OCI-LY3 (cell line): ENCODE results near the gene SFXN3.

Experiments used
- CTCF ChIP-seq: fragments of 200-600, 300-600 bp; sonication (generic); IDR thresholded peaks from 2 replicates; pipeline ENCODE4 v1.5.1; 2014; ENCODE audit warnings: antibody characterized with exemption, low read length, low read depth
- EZH2phosphoT487 ChIP-seq: fragments of 200-600 bp; shearing (Covaris generic); IDR thresholded peaks from 2 replicates; pipeline ENCODE4 v1.6.1; 2018; ENCODE audit warnings: antibody characterized with exemption, mixed run types, low read depth

- no peak for TF ChIP-seq CTCF
- no peak for TF ChIP-seq EZH2phosphoT487
Observed at GRCh38 chr10:101000915-101001658, 29.9 kb upstream of the SFXN3 start.
